SK-N-SH treated with all-trans-retinoic acid at 6 μM for 48 hours (cell line): Measurements from ENCODE around the gene NFYA.
A peak's percentile ranks its signal among the peaks of the same experiment; 100 is the strongest.

Source experiments
- ATAC-seq: fragments of 200-7000 bp; cut with Tn5 transposase; 3 replicates; pipeline ENCODE4 v1.9.1; 2020; ENCODE audit warnings: mild to moderate bottlenecking, moderate library complexity
- ARNTL ChIP-seq: fragments of 450-650 bp; formaldehyde crosslinking; IDR thresholded peaks from 2 replicates; pipeline ENCODE4 v1.5.0; 2020; ENCODE audit warnings: low read depth, mild to moderate bottlenecking, moderate library complexity, borderline replicate concordance
- BACH2 ChIP-seq: fragments of 250-450 bp; sonication (Bioruptor Pico); IDR thresholded peaks from 2 replicates; pipeline ENCODE4 v1.9.0; 2021; ENCODE audit warnings: mild to moderate bottlenecking, borderline replicate concordance
- CREB5 ChIP-seq: fragments of 250-450 bp; sonication (Bioruptor Pico); IDR thresholded peaks from 2 replicates; pipeline ENCODE4 v1.5.1; 2020; ENCODE audit warnings: low read depth, mild to moderate bottlenecking, moderate library complexity
- CSDC2 ChIP-seq: fragments of 250-450 bp; sonication (Bioruptor Pico); IDR thresholded peaks from 2 replicates; pipeline ENCODE4 v1.5.0; 2020; ENCODE audit warnings: mild to moderate bottlenecking, moderate library complexity
- CSRNP3 ChIP-seq: fragments of 250-450 bp; sonication (Bioruptor Pico); IDR thresholded peaks from 2 replicates; pipeline ENCODE4 v1.5.1; 2021; ENCODE audit warnings: mild to moderate bottlenecking, moderate library complexity
- ESRRG ChIP-seq: fragments of 250-450 bp; sonication (Bioruptor Pico); IDR thresholded peaks from 2 replicates; pipeline ENCODE4 v1.6.1; 2021; ENCODE audit warnings: mild to moderate bottlenecking
- GLIS3 ChIP-seq: fragments of 250-450 bp; sonication (Bioruptor Pico); IDR thresholded peaks from 2 replicates; pipeline ENCODE4 v1.5.0; 2020; ENCODE audit warnings: mild to moderate bottlenecking, moderate library complexity
- ISL1 ChIP-seq: fragments of 250-450 bp; sonication (Bioruptor Pico); IDR thresholded peaks from 2 replicates; pipeline ENCODE4 v2.1.2; 2022; ENCODE audit warnings: mild to moderate bottlenecking, moderate library complexity
- PATZ1 ChIP-seq: fragments of 250-450 bp; sonication (Bioruptor Pico); IDR thresholded peaks from 2 replicates; pipeline ENCODE4 v1.8.0; 2020; ENCODE audit warnings: mild to moderate bottlenecking, moderate library complexity, borderline replicate concordance
- POU6F1 ChIP-seq: fragments of 250-450 bp; sonication (Bioruptor Pico); IDR thresholded peaks from 2 replicates; pipeline ENCODE4 v1.8.0; 2021; ENCODE audit warnings: low read depth, mild to moderate bottlenecking, moderate library complexity, borderline replicate concordance
- PPARA ChIP-seq: fragments of 250-450 bp; sonication (Bioruptor Pico); IDR thresholded peaks from 2 replicates; pipeline ENCODE4 v1.5.0; 2020; ENCODE audit warnings: mild to moderate bottlenecking, borderline replicate concordance
- RARB ChIP-seq: fragments of 250-450 bp; sonication (Bioruptor Pico); IDR thresholded peaks from 2 replicates; pipeline ENCODE4 v1.8.0; 2021; ENCODE audit warnings: mild to moderate bottlenecking, moderate library complexity
- SNAI2 ChIP-seq: fragments of 250-450 bp; sonication (Bioruptor Pico); IDR thresholded peaks from 2 replicates; pipeline ENCODE4 v1.5.0; 2020; ENCODE audit warnings: mild to moderate bottlenecking, moderate library complexity
- TCF4 ChIP-seq: fragments of 250-450 bp; sonication (Bioruptor Pico); IDR thresholded peaks from 2 replicates; pipeline ENCODE4 v1.8.0; 2021; ENCODE audit warnings: mild to moderate bottlenecking, moderate library complexity, borderline replicate concordance
- TOX ChIP-seq: fragments of 250-450 bp; sonication (Bioruptor Pico); IDR thresholded peaks from 2 replicates; pipeline ENCODE4 v1.8.0; 2021; ENCODE audit warnings: mild to moderate bottlenecking, moderate library complexity, borderline replicate concordance
- ZFP3 ChIP-seq: fragments of 250-450 bp; sonication (Bioruptor Pico); IDR thresholded peaks from 2 replicates; pipeline ENCODE4 v1.5.0; 2020; ENCODE audit warnings: mild to moderate bottlenecking, moderate library complexity
- ZFP30 ChIP-seq: fragments of 450-650 bp; formaldehyde crosslinking; IDR thresholded peaks from 2 replicates; pipeline ENCODE4 v1.5.0; 2022; ENCODE audit warnings: mild to moderate bottlenecking, moderate library complexity
- ZNF565 ChIP-seq: fragments of 450-650 bp; formaldehyde crosslinking; conservative IDR thresholded peaks from 2 replicates; pipeline ENCODE4 v1.5.0; 2020; ENCODE audit warnings: low read depth, mild to moderate bottlenecking, moderate library complexity
- ZNF70 ChIP-seq: fragments of 450-650 bp; formaldehyde crosslinking; IDR thresholded peaks from 2 replicates; pipeline ENCODE4 v1.5.0; 2020; ENCODE audit warnings: mild to moderate bottlenecking, moderate library complexity
- ZNF8 ChIP-seq: fragments of 450-650 bp; formaldehyde crosslinking; IDR thresholded peaks from 2 replicates; pipeline ENCODE4 v1.5.0; 2020; ENCODE audit warnings: mild to moderate bottlenecking, moderate library complexity

NFYA gene

GRCh38 chr6:41065550-41066026 is 7.2 kb upstream of the NFYA start:
- TF ChIP-seq TOX (no peak), SNAI2 (CRISPR knock-in tag) (no peak), GLIS3 (CRISPR knock-in tag) (no peak), ZNF70 (no peak)
- no peak for ATAC-seq

GRCh38 chr6:41066867-41067304 is 5.9 kb upstream of the NFYA start:
- TF ChIP-seq ZNF565 (no peak), PPARA (CRISPR knock-in tag) (no peak), CREB5 (CRISPR knock-in tag) (no peak), BACH2 (CRISPR knock-in tag) (no peak), TOX (no peak), PATZ1 (CRISPR knock-in tag) (no peak), CSRNP3 (CRISPR knock-in tag) (no peak), ESRRG (CRISPR knock-in tag) (no peak), GLIS3 (CRISPR knock-in tag) (no peak), ZFP30 (CRISPR knock-in tag) (no peak), ZNF8 (no peak), ZNF70 (no peak), SNAI2 (CRISPR knock-in tag) (no peak), CSDC2 (CRISPR knock-in tag) (no peak), ISL1 (CRISPR knock-in tag) (no peak), POU6F1 (CRISPR knock-in tag) (no peak), TCF4 (CRISPR knock-in tag) (no peak), ARNTL (CRISPR knock-in tag) (no peak), ZFP3 (CRISPR knock-in tag) (no peak)
- peak; percentile 23 for ATAC-seq

- no peak for ATAC-seq
- TF ChIP-seq TCF4 (CRISPR knock-in tag) = no peak
- TF ChIP-seq ARNTL (CRISPR knock-in tag) = no peak
- no peak for TF ChIP-seq BACH2 (CRISPR knock-in tag)
- no peak for TF ChIP-seq ISL1 (CRISPR knock-in tag)
- no peak for TF ChIP-seq ZNF565
- no peak for TF ChIP-seq GLIS3 (CRISPR knock-in tag)
- no peak for TF ChIP-seq TOX
- TF ChIP-seq PPARA (CRISPR knock-in tag) = no peak
- no peak for TF ChIP-seq POU6F1 (CRISPR knock-in tag)
- TF ChIP-seq CSRNP3 (CRISPR knock-in tag) = no peak
- no peak for TF ChIP-seq RARB (CRISPR knock-in tag)
- no peak for TF ChIP-seq PATZ1 (CRISPR knock-in tag)
- TF ChIP-seq ZNF70 = no peak
- no peak for TF ChIP-seq ZFP30 (CRISPR knock-in tag)
- no peak for TF ChIP-seq CREB5 (CRISPR knock-in tag)
- TF ChIP-seq SNAI2 (CRISPR knock-in tag) = no peak
These were observed 1.3 kb upstream of the NFYA start for GRCh38 chr6:41071501-41071922.
